ENCODE measurements around the gene RHOBTB3.
"Not testable (repeated sequence)": the region's sequence is repeated elsewhere in the genome, so short reads cannot be mapped to it uniquely, and the experiment has no call there.

DNA sequence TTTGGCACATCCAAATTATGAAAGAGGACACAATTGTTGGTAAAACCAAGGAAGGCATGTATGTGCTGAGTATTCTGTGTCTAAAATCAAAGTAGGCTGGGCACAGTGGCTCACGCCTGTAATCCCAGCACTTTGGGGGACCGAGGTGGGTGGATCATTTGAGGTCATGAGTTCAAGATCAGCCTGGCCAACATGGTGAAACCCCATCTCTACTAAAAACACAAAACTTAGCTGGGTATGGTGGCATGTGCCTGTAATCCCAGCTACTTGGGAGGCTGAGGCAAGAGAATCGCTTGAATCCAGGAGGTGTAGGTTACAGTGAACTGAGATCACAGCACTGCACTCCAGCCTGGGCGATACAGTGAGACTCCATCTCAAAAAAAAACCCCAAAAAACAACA is 105.8 kb downstream of the RHOBTB3 start:
- TF ChIP-seq, protein P1, sequence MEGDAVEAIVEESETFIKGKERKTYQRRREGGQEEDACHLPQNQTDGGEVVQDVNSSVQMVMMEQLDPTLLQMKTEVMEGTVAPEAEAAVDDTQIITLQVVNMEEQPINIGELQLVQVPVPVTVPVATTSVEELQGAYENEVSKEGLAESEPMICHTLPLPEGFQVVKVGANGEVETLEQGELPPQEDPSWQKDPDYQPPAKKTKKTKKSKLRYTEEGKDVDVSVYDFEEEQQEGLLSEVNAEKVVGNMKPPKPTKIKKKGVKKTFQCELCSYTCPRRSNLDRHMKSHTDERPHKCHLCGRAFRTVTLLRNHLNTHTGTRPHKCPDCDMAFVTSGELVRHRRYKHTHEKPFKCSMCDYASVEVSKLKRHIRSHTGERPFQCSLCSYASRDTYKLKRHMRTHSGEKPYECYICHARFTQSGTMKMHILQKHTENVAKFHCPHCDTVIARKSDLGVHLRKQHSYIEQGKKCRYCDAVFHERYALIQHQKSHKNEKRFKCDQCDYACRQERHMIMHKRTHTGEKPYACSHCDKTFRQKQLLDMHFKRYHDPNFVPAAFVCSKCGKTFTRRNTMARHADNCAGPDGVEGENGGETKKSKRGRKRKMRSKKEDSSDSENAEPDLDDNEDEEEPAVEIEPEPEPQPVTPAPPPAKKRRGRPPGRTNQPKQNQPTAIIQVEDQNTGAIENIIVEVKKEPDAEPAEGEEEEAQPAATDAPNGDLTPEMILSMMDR (IDR thresholded peaks at IDR 0.05; ENCODE audit: extremely low read depth in 1 of 2, insufficient read depth in 1 of 2, low read depth in 1 of 2, low read length in 2 of 2) = not testable (repeated sequence)
- not testable (repeated sequence) for TF ChIP-seq POLR2A (IDR thresholded peaks at IDR 0.05; ENCODE audit: low read depth, low read length); EZH2 (IDR thresholded peaks at IDR 0.05; ENCODE audit: borderline replicate concordance, low read depth, low read length, severe bottlenecking); MYC (IDR thresholded peaks at IDR 0.05; ENCODE audit: low read depth, low read length); POLR2AphosphoS5 (IDR thresholded peaks at IDR 0.05; ENCODE audit: insufficient read depth, low read depth, low read length)
- TF ChIP-seq, protein P2, sequence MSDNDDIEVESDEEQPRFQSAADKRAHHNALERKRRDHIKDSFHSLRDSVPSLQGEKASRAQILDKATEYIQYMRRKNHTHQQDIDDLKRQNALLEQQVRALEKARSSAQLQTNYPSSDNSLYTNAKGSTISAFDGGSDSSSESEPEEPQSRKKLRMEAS (IDR thresholded peaks at IDR 0.05; ENCODE audit: insufficient read depth, insufficient read length) = not testable (repeated sequence)

Data from endothelial cell of umbilical vein (primary cell).